GM19455 (cell line): ENCODE measurements around the gene MXI1.

Experiments
- ATAC-seq: cut with Tn5 transposase; IDR thresholded peaks from one replicate; pipeline ENCODE4 v1.9.1; 2021; ENCODE audit not compliant: unreplicated experiment

MXI1 gene

GRCh38 chr10:110214371-110214826 is 7.0 kb downstream of the MXI1 start:
- ATAC-seq = no peak

DNA sequence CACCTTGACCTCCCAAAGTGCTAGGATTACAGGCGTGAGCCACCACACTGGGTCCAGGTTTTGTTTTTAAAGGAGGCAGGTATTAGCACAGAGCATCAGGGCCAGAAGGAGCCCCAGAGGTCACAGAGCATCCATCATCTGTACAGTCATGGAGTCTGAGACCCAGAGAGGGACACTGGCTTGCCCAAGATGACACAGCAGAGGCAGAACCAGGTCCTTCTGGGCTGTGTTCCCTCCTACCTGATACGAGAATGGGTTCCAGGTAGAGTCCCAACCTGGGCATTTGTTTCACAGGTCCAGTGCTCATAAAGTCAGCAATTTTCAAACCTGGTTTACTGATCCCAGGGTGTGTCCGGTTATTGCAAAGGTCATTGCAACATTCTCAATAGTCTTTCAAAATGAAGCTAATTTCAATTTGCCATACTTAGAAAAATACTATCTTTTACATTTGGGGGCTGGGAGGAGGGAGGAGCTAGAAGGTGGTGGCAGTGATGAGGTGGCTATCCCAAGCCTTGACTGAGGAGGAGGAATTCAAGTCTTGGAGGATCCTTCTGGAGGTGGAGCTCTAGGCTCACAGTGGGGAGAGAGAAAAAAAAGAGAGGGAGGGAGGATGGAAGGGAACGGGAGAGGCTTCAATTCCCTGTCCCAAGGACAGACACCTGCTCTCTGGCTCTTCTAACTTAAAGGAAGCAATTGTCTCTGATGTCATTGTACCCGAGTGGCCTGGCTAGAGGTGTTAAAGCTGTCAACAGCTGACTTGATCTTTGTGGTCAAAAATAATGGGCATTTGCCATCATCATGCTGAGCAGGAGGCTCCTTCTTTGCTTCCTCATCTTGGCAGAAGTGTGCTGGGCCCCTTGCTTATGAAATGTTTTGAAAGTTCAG is 8.1 kb downstream of the MXI1 start:
- ATAC-seq = no peak

DNA sequence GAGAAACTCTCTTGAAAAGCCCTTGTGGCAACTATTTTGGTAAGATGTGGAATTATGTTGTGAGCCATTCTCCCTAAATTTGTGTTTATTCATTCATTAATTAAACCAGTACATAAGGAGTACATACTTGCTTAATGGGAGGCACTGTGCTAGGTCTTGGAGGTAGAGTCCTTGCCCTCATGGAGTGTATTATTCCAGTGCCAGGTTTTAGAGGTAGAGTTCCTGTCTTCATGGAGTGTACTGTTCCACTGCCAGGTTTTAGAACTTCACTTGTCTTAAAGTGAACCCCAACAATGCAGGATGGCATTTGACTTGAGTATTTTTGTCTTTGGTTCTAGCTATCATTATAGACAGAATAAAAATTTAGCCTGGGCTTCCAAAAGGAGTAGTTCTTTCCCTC is 8.8 kb downstream of the MXI1 start:
- ATAC-seq = no peak

DNA sequence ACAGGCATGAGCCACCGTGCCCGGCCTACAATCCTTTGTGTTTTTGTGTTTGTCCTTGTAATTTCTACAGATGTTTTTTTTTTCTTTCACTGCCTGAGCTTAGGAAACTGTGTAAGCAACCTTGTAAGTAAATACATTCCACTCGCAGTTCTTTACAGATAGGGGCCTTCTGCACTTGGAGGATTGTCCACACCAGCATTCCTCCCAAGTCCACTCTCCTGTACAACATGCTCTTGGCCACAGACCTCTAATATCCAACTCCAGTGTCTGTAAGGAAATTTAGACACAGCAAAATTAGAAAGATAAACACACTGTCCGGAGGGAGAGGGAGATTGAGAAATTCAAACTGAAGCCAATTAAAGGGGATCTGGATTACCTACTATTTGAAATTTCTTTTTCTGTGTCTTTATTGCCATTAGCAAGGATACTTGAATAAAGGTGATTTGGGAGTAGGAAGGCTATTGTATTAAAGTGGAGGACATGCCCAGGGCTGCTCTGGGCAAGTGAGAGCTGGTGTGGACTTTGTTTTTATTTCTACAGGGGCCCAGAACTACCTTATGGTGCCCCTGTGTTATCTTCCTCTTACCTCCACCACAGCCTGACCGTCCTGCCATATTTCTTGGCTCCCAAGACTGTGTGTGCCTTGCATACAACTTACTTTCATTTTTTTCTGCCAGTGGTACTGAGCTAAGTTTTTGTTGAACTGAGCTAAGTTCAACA is 9.7 kb downstream of the MXI1 start:
- ATAC-seq = no peak

DNA sequence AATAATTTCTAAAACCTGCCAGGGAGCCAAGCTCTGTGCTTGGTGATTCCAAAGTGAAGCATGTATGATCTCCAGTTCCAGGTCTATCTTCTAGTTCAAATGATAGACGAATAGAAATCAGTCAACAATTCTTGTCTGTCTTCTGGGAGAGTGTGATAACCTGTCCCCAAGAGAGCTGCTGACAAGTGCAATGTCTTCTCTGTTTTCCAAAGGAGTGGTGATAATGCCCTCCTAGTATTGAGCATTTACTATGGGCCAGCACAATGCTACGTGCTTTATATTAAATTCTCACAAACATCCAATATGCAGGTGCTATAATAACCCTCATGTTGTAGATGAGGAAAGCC is 10.2 kb downstream of the MXI1 start:
- no peak for ATAC-seq

- no peak for ATAC-seq
Observed at GRCh38 chr10:110218632-110219031, 11.2 kb downstream of the MXI1 start.

DNA sequence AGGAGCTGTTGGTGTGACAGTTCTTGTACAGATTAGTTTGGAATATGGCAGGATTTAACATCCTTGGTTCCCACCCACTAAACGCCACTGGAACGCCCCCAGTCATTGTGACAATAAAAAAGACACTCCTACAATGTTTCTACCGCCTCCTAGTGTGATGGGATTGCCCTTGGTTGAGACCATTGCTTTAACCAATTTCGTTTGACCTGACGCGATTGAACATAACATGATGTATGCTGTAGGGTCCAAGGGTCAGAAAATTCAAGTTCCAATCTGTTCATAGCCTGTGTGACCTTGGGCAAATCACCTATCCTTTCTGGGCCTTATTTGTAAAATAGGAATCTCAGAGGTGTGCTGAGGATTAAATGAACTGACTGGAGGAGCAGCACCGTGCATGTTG is 12.5 kb downstream of the MXI1 start:
- ATAC-seq = no peak

DNA sequence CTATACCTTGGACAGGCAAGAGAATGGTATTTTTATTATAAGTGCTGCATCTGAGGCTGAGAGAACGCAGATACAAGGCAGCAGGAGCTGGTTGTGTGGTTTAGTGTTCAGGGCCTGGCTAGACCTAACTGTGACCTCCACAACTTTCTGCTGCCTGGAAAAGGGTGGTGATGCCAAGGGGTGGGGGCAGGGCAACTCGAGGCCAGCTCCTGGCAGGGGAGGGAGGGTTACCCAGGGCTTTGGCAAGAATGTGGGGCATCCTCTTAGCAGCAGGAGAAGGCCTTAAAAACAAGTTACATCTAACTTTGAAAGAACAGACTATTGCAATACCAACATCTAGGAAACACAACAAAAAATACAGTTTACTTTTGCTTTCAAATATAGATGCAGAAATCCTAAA is 13.0 kb downstream of the MXI1 start:
- ATAC-seq = no peak

- no peak for ATAC-seq
Observed at GRCh38 chr10:110221044-110221720, 13.8 kb downstream of the MXI1 start.

GRCh38 chr10:110221721-110222261 is 14.4 kb downstream of the MXI1 start:
- ATAC-seq = peak; percentile 41

DNA sequence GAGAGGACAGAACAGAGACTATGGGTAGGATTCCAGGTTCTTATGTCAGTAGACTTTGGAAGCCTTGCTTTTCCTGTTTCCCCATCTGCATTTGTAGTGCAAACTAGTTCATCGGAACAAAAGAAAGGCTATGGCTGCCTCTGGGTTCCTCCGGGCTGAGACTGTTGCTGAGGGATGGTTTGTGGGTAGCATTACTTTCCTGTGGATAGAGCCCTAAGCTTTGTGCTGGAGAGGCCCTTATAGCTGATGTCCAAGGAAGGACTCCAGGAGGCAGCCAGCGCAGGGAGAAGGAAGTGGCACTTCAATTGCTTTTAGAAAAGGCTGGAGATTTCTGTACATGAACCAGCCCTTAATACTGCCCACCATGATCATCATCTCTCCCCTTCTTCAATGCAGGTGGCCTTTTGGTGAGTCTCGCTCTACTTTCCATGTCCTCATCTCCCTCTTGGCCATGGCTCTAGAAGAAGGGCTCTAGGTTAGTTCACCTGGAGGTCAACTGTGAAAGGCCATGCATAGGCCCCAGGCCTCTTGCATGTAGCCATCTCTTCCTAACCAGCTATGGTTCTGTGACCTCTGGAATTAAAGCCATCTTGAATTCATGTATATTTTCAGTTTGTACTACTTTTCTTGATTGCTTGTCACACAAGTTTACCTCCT is 15.4 kb downstream of the MXI1 start:
- no peak for ATAC-seq

GRCh38 chr10:110223298-110223925 is 16.0 kb downstream of the MXI1 start:
- no peak for ATAC-seq

GRCh38 chr10:110224992-110225391 is 17.6 kb downstream of the MXI1 start:
- no peak for ATAC-seq

DNA sequence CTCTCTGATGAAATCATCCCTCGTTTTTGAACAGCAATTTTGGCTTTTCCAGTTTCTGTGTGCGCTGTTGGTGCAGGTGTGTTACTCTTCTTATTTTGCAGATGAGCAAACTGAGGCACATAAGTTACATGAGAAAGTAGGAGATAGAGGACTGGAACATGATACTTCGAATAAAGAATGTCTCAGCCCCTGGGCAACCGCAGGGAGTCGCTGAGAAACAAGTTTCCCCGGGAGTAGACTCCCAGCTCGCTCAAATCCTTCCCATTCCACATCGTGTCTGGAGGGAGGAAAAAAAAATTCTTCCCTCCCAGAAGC is 18.0 kb downstream of the MXI1 start:
- peak; percentile 13 for ATAC-seq

GRCh38 chr10:110225756-110226542 is 18.5 kb downstream of the MXI1 start:
- peak; percentile 89 for ATAC-seq

DNA sequence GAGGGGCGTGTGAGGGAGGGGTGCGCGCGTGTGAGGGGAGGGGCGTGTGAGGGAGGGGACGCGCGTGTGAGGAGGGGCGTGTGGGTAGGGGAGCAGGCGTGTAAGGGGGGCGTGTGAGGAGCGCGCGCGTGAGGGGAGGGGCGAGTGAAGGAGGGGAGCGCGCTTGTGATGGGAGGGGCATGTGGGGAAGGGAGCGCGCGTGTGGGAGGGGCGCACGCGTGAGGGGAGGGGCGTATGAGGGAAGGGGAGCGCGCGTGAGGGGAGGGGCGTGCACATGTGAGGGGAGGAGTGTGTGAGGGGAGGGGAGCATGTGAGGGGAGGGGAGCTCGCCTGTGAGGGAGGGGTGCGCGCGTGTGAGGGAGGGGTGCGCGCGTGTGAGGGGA is 19.1 kb downstream of the MXI1 start:
- ATAC-seq = no peak

DNA sequence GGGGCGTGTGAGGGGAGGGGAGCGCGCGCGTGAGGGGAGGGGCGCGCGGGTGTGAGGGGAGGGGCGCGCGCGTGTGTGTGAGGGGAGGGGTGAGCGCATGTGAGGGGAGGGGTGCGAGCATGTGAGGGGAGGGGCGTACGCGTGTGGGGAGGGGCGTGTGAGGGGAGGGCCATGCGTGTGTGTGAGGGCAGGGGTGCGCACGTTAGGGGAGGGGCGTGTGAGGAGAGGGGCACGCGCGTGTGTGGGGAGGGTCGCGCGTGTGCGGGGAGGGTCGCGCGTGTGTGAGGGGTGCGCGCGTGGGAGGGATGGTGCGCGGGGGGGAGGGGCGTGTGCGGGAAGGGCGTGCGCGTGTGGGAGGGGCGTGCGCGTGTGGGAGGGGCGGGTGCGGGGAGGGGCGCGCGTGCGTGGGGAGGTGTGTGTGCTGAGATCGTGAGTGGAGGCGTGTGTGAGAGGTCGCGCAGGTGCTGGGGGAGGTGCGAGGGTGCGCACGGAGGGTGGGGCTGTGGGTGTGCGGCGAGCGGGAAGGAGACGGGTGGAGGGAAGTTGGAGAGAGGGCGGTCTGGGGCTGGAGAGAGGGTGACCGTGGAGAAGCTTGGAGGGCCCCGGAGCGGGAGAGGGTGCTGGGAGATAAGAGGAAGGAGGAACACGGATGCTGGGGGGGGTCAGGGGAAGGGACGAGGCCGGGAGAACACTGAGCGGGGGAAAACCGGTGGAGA is 19.7 kb downstream of the MXI1 start:
- ATAC-seq = no peak

DNA sequence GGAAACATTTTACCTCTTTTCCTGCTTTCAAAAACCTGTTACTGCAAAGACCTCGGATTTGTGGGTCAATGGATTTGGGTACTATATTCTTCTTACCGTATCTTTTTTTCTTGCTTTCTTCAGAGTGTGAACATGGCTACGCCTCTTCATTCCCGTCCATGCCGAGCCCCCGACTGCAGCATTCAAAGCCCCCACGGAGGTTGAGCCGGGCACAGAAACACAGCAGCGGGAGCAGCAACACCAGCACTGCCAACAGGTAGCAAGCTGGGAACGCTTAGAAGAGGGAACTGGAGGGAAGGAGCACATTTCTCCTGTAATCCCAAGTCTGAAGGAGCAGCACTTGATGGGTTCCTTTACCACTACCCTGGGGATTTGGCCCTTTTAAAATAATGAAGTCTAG is 20.7 kb downstream of the MXI1 start:
- ATAC-seq = no peak

GRCh38 chr10:110229155-110229554 is 21.8 kb downstream of the MXI1 start:
- ATAC-seq = no peak
